H9 (cell line): Measurements from ENCODE around the gene ROM1. TPM values are rescaled to one million over a fixed set of nuclear protein-coding genes. Genes with fewer than 3 reads are reported as not detected.
A peak's percentile ranks its signal among the peaks of the same experiment; 100 is the strongest.

Experiments used
- DNase-seq: peaks from one replicate; pipeline ENCODE4 v3.0.0-alpha.2; 2017
- H2AFZ ChIP-seq: one replicate; pipeline ENCODE4 v1.6.1; 2013; ENCODE audit warnings: mild to moderate bottlenecking, low read length, control low read depth, moderate library complexity
- H2AK5ac ChIP-seq: 2 replicates; pipeline ENCODE4 v1.6.1; 2013; ENCODE audit warnings: low read length, control low read depth, mixed read lengths; ENCODE audit not compliant: insufficient read length
- H2BK120ac ChIP-seq: one replicate; pipeline ENCODE4 v1.6.1; 2013; ENCODE audit warnings: low read depth, mild to moderate bottlenecking, low read length, control low read depth, inconsistent platforms; ENCODE audit not compliant: poor library complexity, severe bottlenecking
- H2BK12ac ChIP-seq: 2 replicates; pipeline ENCODE4 v1.6.1; 2013; ENCODE audit warnings: low read length, control low read depth, mixed read lengths, low read depth; ENCODE audit not compliant: insufficient read length
- H2BK15ac ChIP-seq: 2 replicates; pipeline ENCODE4 v1.6.1; 2013; ENCODE audit warnings: low read depth, low read length, control low read depth
- H2BK20ac ChIP-seq: one replicate; pipeline ENCODE4 v1.6.1; 2013; ENCODE audit warnings: low read depth, mild to moderate bottlenecking, low read length, control low read depth, inconsistent platforms; ENCODE audit not compliant: poor library complexity, severe bottlenecking
- H2BK5ac ChIP-seq: 2 replicates; pipeline ENCODE4 v1.6.1; 2013; ENCODE audit warnings: low read length, control low read depth, mixed read lengths; ENCODE audit not compliant: insufficient read length
- H3K14ac ChIP-seq: 2 replicates; pipeline ENCODE4 v1.6.1; 2013; ENCODE audit warnings: low read length, control low read depth; ENCODE audit not compliant: insufficient read depth
- H3K18ac ChIP-seq: 2 replicates; pipeline ENCODE4 v1.6.1; 2013; ENCODE audit warnings: low read depth, mild to moderate bottlenecking, mixed read lengths, low read length, control low read depth; ENCODE audit not compliant: insufficient read length
- H3K23ac ChIP-seq: 2 replicates; pipeline ENCODE4 v1.6.1; 2013; ENCODE audit warnings: low read length, control low read depth, mixed read lengths, low read depth; ENCODE audit not compliant: insufficient read length
- H3K23me2 ChIP-seq: 2 replicates; pipeline ENCODE4 v1.6.1; 2013; ENCODE audit warnings: low read depth, mild to moderate bottlenecking, mixed read lengths, low read length, control low read depth; ENCODE audit not compliant: insufficient read length, poor library complexity, severe bottlenecking
- H3K27ac ChIP-seq: 2 replicates; pipeline ENCODE4 v1.5.1; 2013; ENCODE audit warnings: low read length, control low read depth, mixed read lengths, low read depth; ENCODE audit not compliant: insufficient read length
- H3K27me3 ChIP-seq: 2 replicates; pipeline ENCODE4 v1.6.1; 2013; ENCODE audit warnings: low read length, control low read depth, inconsistent platforms; ENCODE audit not compliant: insufficient read depth
- H3K4ac ChIP-seq: 2 replicates; pipeline ENCODE4 v1.6.1; 2013; ENCODE audit warnings: low read depth, mild to moderate bottlenecking, control low read depth, inconsistent platforms, low read length, moderate library complexity
- H3K4me1 ChIP-seq: 2 replicates; pipeline ENCODE4 v1.6.1; 2013; ENCODE audit warnings: low read length, control low read depth, inconsistent platforms; ENCODE audit not compliant: insufficient read depth
- H3K4me2 ChIP-seq: 2 replicates; pipeline ENCODE4 v1.6.1; 2013; ENCODE audit warnings: low read length, control low read depth, mixed read lengths; ENCODE audit not compliant: insufficient read length, insufficient read depth
- H3K56ac ChIP-seq: 2 replicates; pipeline ENCODE4 v1.6.1; 2013; ENCODE audit warnings: low read depth, mild to moderate bottlenecking, mixed read lengths, low read length, control low read depth; ENCODE audit not compliant: insufficient read length
- H3K79me1 ChIP-seq: 2 replicates; pipeline ENCODE4 v1.6.1; 2013; ENCODE audit warnings: low read depth, mild to moderate bottlenecking, moderate library complexity, low read length, control low read depth, inconsistent platforms; ENCODE audit not compliant: insufficient read depth, poor library complexity, severe bottlenecking
- H3K79me2 ChIP-seq: 2 replicates; pipeline ENCODE4 v1.6.1; 2013; ENCODE audit warnings: low read length, control low read depth, inconsistent platforms; ENCODE audit not compliant: insufficient read depth
- H3K9ac ChIP-seq: 2 replicates; pipeline ENCODE4 v1.6.1; 2013; ENCODE audit warnings: low read length, control low read depth, mixed read lengths; ENCODE audit not compliant: insufficient read length; ENCODE audit errors: extremely low read depth
- H3K9me3 ChIP-seq: one replicate; pipeline ENCODE4 v1.6.1; 2013; ENCODE audit warnings: low read depth, low read length, inconsistent platforms; ENCODE audit not compliant: control insufficient read depth
- H3T11ph ChIP-seq: one replicate; pipeline ENCODE4 v1.6.1; 2013; ENCODE audit warnings: mild to moderate bottlenecking, low read length, control low read depth, inconsistent platforms
- H4K20me1 ChIP-seq: one replicate; pipeline ENCODE4 v1.6.1; 2013; ENCODE audit not compliant: control insufficient read depth, insufficient read length, insufficient read depth
- H4K5ac ChIP-seq: 2 replicates; pipeline ENCODE4 v1.6.1; 2013; ENCODE audit warnings: low read depth, mild to moderate bottlenecking, mixed read lengths, low read length, control low read depth; ENCODE audit not compliant: insufficient read length
- H4K8ac ChIP-seq: replicated peaks from 2 replicates; pipeline ENCODE4 v1.6.1; 2013; ENCODE audit warnings: low read length, control low read depth, mixed read lengths, low read depth; ENCODE audit not compliant: insufficient read length
- H4K91ac ChIP-seq: 2 replicates; pipeline ENCODE4 v1.6.1; 2013; ENCODE audit warnings: low read depth, mild to moderate bottlenecking, moderate library complexity, mixed read lengths, low read length, control low read depth; ENCODE audit not compliant: insufficient read length
- H3K27ac Mint-ChIP-seq, 3 experiments: 2 replicates in 2 of 3; 3 replicates in 1 of 3; pipeline ENCODE4 v1.8.0; 2020 to 2021; ENCODE audit warnings: mixed read lengths in 3 of 3, mild to moderate bottlenecking in 1 of 3, moderate library complexity in 1 of 3
- H3K27me3 Mint-ChIP-seq: 2 replicates; pipeline ENCODE4 v1.8.0; 2021; ENCODE audit warnings: low read depth, mild to moderate bottlenecking, moderate library complexity, mixed read lengths
- H3K36me3 Mint-ChIP-seq, 3 experiments: 2 replicates in 2 of 3; 3 replicates in 1 of 3; pipeline ENCODE4 v1.8.0; 2020 to 2021; ENCODE audit warnings: low read depth in 3 of 3, mixed read lengths in 3 of 3; ENCODE audit not compliant: insufficient read depth in 1 of 3
- H3K4me1 Mint-ChIP-seq, 2 experiments: 2 replicates each; pipeline ENCODE4 v1.8.0; 2020; ENCODE audit warnings: mixed read lengths in 2 of 2
- H3K4me3 Mint-ChIP-seq, 2 experiments: 2 replicates in 1 of 2; 3 replicates in 1 of 2; pipeline ENCODE4 v1.8.0; 2020 to 2021; ENCODE audit warnings: mild to moderate bottlenecking in 2 of 2, mixed read lengths in 2 of 2, moderate library complexity in 1 of 2
- H3K9me3 Mint-ChIP-seq, 2 experiments: 2 replicates in 1 of 2; 3 replicates in 1 of 2; pipeline ENCODE4 v1.8.0; 2020; ENCODE audit warnings: mild to moderate bottlenecking in 2 of 2, mixed read lengths in 2 of 2, moderate library complexity in 1 of 2
- CTCF ChIP-seq: fragments of 200-600 bp; sonication (generic); conservative IDR thresholded peaks from 3 replicates; pipeline ENCODE4 v1.8.0; 2021; ENCODE audit warnings: antibody characterized with exemption, mild to moderate bottlenecking
- WGBS: extraction: QIAGEN DNeasy Blood & Tissue Kit; methylation state at CpG from one replicate; pipeline ENCODE4 v1.1.7; 2013; ENCODE audit warnings: missing lambda C conversion rate, low lambda C conversion rate, mixed read lengths; ENCODE audit not compliant: insufficient read length; ENCODE audit errors: extremely low coverage; 5-methylcytosine and 5-hydroxymethylcytosine counted together
- total RNA-seq: library from RNA; stranded (reverse); gene quantifications from 2 replicates; pipeline ENCODE4 v1.2.1, GENCODE V29; 2021

ROM1 gene
- total RNA-seq, 1 experiment from 2014 or later, result 0.79 TPM

GRCh38 chr11:62603072-62603408, 10.0 kb upstream of the ROM1 start:
- H3K9me3 Mint-ChIP-seq, result no peaks in the 10 kb centered on the region
- no CpG with 5 or more reads among the region's 13 CpGs for WGBS
- H2AFZ ChIP-seq, result no peak overlapping the region
- H2BK5ac ChIP-seq, result no peak overlapping the region
- peaks cover 8% of the 10 kb centered on the region for H3K4me1 ChIP-seq
- no peak for TF ChIP-seq CTCF
- no peak overlapping the region for H2BK15ac ChIP-seq
- H3K36me3 Mint-ChIP-seq, result peaks cover 32 to 43% (median 32%) of the 10 kb centered on the region in 3 experiments
- no peak overlapping the region for H2BK20ac ChIP-seq
- peak overlapping the region; percentile 90 to 93 for H3K4me3 Mint-ChIP-seq
- H2BK12ac ChIP-seq, result no peak overlapping the region
- H4K20me1 ChIP-seq, result peaks cover 2% of the 10 kb centered on the region
- no peak overlapping the region for H4K5ac ChIP-seq
- no peak overlapping the region for H3K27ac Mint-ChIP-seq
- H3K27me3 Mint-ChIP-seq, result peaks cover 34% of the 10 kb centered on the region
- peak overlapping the region; percentile 39 for H3K4me2 ChIP-seq
- H3K9ac ChIP-seq, result no peak overlapping the region
- no peaks in the 10 kb centered on the region for H3K79me1 ChIP-seq
- H3K9me3 ChIP-seq, result no peaks in the 10 kb centered on the region
- H3K4me1 Mint-ChIP-seq, result peaks cover 52 to 74% of the 10 kb centered on the region in 2 experiments
- no peaks in the 10 kb centered on the region; the same call in 1 of the 2 replicates for H3K79me2 ChIP-seq
- H3T11ph ChIP-seq, result no peak overlapping the region
- peaks cover 4% of the 10 kb centered on the region for H3K23me2 ChIP-seq
- H3K14ac ChIP-seq, result peak overlapping the region; percentile 16; the same call in 1 of the 2 replicates
- H3K27me3 ChIP-seq, result peaks cover 12% of the 10 kb centered on the region; the same call in 1 of the 2 replicates
- no peak overlapping the region for H2BK120ac ChIP-seq
- H3K4ac ChIP-seq, result no peak overlapping the region
- H3K23ac ChIP-seq, result no peak overlapping the region
- no peak overlapping the region for H4K91ac ChIP-seq
- no peak overlapping the region for H3K56ac ChIP-seq
- no peak overlapping the region for H4K8ac ChIP-seq
- no peak overlapping the region for H3K18ac ChIP-seq
- no peak for DNase-seq
- H2AK5ac ChIP-seq, result no peak overlapping the region
- H3K27ac ChIP-seq, result no peak overlapping the region
